Islet of Langerhans (tissue), 1 donor: ENCODE data around the gene BIN1.

Source experiments
- FAIRE-seq: peaks from one replicate; lab custom pipeline; 2011; peaks lifted over from hg19 to GRCh38; lab: Jason Lieb, UNC

Gene BIN1, protein sequence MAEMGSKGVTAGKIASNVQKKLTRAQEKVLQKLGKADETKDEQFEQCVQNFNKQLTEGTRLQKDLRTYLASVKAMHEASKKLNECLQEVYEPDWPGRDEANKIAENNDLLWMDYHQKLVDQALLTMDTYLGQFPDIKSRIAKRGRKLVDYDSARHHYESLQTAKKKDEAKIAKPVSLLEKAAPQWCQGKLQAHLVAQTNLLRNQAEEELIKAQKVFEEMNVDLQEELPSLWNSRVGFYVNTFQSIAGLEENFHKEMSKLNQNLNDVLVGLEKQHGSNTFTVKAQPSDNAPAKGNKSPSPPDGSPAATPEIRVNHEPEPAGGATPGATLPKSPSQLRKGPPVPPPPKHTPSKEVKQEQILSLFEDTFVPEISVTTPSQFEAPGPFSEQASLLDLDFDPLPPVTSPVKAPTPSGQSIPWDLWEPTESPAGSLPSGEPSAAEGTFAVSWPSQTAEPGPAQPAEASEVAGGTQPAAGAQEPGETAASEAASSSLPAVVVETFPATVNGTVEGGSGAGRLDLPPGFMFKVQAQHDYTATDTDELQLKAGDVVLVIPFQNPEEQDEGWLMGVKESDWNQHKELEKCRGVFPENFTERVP

DNA sequence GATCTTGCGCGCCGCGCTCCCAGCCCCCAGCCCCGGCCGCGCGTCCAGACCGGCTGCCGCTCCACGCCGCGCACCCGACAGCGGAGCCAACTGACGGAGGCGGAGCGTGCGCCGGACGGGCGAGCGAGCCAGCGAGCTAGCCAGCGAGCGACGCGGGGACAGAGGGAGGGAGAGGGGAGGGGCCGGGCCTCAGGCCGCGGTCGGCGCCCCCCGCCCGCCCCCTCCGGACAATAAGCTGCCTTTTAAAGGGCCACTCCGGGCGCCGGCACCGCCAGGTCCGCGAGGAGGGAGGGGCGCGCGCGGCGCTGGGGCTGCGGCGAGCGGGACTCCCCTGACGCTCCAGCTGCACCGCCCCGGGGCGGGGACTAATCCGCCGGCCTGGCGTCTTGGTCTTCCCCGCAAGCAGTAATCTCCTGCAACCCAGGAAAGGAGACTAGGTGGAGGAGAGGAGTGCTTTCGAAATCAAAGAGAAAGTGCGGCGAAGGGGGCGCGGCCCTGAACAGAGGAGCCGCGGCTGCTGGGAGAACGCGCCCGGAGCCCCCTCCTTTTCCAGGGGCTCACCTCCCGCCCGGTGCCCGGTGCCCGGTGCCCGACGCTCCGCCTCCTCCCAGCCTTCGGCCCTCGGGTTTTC lies at the start of gene BIN1:
TSS of gene BIN1 (minus strand) at position 164 of the 631 bp plus-strand sequence. CDS start 211 bp downstream, outside the sequence.
- FAIRE-seq = no peak

DNA sequence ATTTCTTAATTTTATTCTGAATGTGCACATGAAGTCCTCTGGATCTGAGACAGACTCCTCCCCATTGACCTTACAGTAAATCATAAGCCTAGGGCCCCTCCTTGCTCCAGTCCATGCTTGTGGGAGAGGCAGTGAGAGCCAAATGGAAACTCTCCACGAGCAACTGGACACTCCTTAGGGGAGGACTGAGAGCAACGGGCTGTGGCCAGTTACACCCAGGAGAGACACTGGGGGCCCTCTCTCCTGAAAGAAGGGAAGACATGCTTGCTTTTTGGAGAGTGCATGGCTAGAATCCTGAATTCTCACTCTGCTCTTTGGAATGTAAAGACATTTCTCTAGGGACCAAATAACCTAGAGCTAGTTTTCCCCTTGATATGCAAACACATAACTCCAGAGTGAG lies 49.0 kb upstream of the BIN1 start:
- FAIRE-seq = no peak

- no peak for FAIRE-seq
These were observed 48.2 kb upstream of the BIN1 start for GRCh38 chr2:127155028-127155581.

- FAIRE-seq = no peak
These were observed 47.4 kb upstream of the BIN1 start for GRCh38 chr2:127154396-127154795.

GRCh38 chr2:127153691-127154158 lies 46.8 kb upstream of the BIN1 start:
- FAIRE-seq = no peak

DNA sequence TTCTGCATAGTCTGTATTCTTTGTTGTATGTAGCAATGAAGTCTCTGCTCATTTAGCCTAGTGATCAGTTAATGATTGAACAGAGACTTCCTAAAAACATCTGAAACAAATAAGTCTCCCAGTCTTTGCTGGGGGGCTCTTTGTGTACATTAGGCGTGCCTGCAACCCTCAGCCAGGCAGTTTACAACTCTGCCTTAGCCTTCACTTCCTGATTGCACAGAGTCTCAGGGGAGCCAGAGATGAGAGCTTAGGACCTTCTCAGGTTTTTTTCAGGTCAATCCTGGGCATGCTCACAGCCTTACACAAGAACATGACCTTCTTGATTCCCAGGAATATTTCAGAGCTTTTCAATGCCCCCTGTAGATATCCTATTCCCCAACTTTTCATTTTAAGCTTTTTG lies 44.0 kb upstream of the BIN1 start:
- no peak for FAIRE-seq

DNA sequence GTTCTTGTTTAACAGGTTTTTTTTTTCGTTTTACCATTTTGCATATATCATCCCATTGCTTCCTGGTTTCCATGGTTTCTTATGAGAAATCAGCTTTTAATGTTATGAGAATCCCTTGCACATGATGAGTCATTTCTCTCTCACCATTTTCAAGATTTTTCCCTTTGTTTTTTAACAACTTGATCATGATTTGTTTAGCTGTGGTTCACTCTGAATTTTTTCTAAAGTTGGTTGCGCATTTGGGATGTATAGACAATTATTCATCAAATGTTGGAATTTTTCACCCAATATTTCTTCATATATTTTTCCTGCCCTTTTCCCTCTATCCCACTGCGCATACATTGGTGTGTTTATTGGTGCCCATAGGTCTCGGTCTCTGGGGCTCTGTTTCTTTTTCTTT lies 42.4 kb upstream of the BIN1 start:
- no peak for FAIRE-seq

GRCh38 chr2:127146820-127147502 lies 40.0 kb upstream of the BIN1 start:
- FAIRE-seq = no peak

- no peak for FAIRE-seq
These were observed 39.2 kb upstream of the BIN1 start for GRCh38 chr2:127146071-127146725.

- no peak for FAIRE-seq
These were observed 38.4 kb upstream of the BIN1 start for GRCh38 chr2:127145280-127145895.

- FAIRE-seq = no peak
These were observed 37.2 kb upstream of the BIN1 start for GRCh38 chr2:127143841-127144782.

- FAIRE-seq = no peak
These were observed 36.0 kb upstream of the BIN1 start for GRCh38 chr2:127142663-127143630.

DNA sequence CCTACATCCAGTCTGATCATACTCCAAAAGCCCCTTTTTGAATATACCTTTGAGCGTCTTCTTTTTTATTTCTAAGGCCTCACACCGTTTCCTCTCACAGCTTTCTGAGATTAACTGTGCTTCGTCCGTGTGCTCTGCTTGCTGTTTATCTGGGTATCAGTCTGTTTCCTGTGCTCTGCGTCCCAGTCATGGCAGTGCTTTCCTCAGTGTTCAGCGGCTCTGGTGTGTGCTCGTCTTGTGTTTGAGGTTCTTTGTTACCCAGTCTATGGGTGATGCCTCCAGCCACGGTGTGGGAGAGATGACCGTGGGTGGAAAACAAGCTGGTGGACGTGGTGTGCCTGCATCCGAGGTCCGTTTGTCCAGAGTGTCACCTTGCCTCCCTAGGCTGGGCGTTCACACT lies 33.6 kb upstream of the BIN1 start:
- no peak for FAIRE-seq

GRCh38 chr2:127139766-127140165 lies 32.8 kb upstream of the BIN1 start:
- no peak for FAIRE-seq

DNA sequence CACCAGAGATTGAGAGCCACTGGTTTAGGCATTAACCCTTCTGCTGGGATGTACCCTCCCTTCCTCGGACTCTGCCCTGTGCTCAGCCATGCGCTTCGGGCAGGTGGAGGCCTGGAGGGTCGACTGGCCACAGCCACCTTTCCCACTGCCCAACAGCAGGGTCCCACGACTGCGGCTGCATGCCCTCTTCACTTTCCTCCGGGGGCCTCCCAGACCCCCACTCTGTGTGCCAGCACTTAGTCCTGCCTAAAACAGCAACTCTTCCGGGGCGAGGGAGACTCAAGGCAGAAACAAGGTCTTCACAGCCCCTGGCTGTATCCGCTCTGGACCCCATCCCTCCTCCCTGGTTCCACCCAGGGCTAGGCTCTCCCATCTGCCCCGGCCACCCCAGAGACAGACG lies 31.3 kb upstream of the BIN1 start:
- no peak for FAIRE-seq

DNA sequence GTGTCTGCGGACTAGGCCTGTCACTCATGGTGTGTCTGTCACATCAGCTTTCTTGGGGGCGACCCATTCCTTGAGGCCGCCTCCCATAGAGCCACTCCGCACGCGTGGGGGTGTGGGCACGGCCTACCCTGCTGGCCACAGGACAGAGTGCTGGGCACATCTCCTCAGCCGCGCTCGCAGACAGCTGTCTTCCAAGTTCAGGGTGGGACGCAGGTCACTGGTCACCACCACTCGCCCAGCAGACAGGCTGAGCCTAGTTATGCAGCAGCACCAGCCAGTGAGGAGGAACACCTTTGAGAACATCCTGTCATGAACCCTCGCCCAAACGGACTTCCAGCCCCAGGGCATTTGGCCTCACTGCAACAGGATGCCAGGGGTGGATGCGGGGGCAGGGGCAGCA lies 30.8 kb upstream of the BIN1 start:
- FAIRE-seq = no peak

GRCh38 chr2:127137225-127137624 lies 30.3 kb upstream of the BIN1 start:
- FAIRE-seq = no peak

DNA sequence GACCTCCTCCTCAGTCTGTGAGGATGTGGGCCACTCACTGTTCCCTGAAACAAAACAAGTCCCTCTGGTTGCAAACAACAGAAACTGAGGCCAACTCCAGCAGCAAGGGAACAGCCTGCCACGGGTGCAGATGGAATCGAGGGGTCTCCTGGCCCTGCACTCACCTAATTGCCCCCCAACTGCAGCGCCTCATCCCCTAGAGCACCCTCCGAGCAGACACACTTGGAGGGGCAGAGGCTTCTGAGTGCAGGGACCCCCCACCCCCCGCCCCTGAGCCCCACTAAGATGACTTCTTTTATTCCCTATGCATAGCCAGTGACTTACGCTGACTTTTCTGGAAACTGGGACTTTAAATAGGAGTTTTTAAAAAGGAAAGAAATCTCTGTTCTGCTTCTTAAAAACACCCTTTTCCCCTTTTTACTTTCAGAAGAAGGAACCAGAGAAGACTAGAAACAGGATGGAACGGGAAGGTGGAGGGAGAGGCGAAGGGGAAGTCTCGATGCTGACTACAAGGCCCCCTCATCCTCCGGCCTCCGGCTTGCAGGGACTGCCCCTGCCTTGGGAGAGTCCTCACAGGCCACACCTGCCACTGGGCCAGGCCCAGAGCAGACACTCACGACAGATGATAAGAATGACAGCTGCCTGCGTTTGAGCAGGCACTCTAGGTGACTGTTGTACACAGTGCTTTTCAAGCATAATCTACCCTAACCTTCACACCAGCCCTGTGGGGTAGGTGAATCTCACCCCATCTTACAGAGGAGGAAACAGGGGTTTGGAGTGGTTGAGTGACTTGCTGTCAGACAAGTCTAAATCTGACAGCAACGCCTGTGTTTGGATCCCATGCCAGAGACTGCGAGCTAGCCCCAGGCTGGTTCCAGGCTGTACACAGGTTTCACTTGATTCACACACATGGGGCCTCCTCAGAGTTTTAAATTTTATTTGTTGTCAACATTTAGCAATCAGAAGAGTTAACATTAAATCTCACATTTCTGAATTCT lies 28.2 kb upstream of the BIN1 start:
- no peak for FAIRE-seq
